COLO668 (cell line): ENCODE data around the gene STARD13.

ENCODE experiments used
- DNase-seq: peaks from one replicate; lab custom pipeline; 2025; ENCODE audit not compliant: unreplicated experiment; lab: John Stamatoyannopoulos, UW

STARD13 gene

GRCh38 chr13:33277037-33277740 is 8.4 kb downstream of the STARD13 start:
- DNase-seq: no peak

DNA sequence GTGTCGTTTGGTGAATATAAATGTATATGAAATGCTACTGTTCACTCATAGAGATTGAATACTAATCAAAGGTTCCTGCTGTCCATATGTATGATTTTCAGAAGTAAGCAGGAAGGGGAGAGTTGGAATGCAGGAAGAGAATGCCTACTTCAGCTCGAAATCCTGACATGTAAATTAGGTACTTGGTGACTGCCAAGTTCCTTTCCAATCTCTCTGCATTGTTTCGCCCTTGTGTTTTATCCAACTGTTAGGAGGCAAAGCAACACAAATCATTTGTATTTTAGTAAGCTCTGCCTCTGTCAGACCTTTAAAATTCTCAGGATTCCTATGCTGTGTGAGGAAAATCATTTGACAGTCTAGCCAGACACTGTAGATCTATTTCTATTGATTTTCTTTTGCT is 9.0 kb downstream of the STARD13 start:
- no peak for DNase-seq

DNA sequence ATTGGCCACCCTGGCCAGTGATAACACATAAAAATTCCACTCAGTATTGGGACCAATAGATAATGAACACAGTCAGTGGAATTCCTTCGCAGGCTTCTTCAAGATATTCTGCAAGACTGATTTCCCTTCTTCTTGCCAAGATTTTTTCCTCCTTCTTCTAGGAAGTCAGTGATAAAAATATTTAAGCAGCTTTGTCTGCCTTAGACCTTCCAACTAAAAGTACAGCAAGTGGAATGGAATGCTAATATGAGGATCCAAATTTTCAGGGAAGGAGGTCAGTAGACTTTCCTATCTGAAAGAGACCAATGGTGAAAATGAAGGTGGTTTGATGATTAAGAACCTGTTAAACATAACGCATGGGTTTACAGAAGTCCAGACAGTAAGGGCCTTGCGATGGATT is 9.6 kb downstream of the STARD13 start:
- no peak for DNase-seq

GRCh38 chr13:33274264-33274663 is 11.3 kb downstream of the STARD13 start:
- DNase-seq: no peak

DNA sequence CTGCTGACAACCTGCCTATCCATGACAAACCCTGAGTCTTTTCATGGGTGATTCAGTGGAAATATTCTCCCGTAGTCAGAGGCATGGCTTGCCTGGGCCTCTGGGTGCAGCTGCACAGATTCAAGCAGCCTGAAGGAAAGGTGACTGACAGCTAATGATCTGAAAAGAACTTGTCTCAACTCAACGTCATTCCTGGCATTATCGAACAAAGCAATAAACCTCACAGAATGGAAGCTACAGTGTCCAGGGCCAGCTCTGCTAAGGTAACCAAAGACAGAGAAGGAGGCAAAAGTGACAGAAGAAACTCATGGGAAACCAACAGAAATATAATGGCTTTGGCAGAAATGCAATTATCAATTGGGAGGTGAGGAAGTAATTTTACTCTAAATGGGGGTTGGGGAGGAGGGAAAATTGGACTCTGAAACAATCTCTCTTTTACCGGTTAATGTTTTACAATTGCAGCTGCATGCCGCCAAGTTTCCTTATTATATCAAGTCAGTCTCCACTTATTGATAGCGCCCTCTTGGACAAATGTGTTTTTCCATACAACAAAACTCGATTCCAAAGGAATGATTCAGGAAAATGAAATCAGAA is 12.9 kb downstream of the STARD13 start:
- no peak for DNase-seq

- DNase-seq: no peak
These were observed 13.8 kb downstream of the STARD13 start for GRCh38 chr13:33271759-33272158.

DNA sequence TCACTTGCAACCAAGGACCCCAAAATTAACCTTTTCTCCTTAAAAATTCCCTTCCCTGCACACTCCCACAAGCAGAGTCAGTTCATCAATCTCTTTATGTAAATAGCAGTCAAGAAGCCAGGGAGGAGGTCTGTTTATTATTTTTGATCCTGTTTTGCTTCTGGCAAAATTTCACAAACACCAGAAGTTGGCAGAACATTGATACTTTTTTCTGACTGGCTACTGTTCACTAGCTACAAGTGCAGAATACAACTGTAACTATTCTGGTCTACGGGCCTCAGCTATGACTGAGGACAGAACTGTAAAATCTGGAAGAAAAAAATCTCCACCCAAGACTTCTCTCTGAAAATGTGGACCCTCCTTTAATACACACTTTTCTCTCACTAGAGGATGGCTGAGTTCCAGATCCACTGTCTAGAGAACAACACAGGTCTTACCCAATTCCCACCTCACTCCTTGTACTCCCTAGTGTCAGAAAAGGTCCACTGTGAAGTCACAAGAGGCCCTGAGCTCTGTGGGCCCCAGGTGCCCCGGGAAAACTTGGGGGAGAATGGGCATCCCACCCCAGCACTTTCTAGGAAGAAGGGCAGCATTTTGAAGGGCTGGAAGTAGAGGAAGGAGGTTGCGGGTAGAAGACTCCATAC is 14.5 kb downstream of the STARD13 start:
- DNase-seq: no peak

DNA sequence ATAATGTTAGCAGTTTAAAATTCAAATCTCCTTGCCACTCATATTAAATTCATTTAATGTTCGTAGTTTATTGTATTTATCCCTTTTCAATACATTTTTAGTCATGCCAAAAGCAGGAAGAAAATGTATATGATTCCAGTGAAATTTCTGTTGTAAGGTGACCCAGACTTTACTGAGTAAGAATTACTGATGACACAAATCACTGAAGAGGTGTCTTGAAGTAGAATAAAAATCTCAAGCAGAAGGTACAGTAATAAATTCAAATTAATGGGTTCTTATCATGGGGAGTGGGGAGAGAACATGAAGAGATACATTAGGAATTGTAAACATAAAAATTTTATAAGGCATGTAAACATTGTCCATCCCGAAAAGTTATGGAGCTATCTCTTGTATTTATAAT is 19.9 kb downstream of the STARD13 start:
- DNase-seq: no peak

GRCh38 chr13:33265133-33265532 is 20.4 kb downstream of the STARD13 start:
- DNase-seq: no peak

GRCh38 chr13:33264620-33264978 is 21.0 kb downstream of the STARD13 start:
- DNase-seq: no peak

GRCh38 chr13:33263976-33264619 is 21.5 kb downstream of the STARD13 start:
- no peak for DNase-seq

DNA sequence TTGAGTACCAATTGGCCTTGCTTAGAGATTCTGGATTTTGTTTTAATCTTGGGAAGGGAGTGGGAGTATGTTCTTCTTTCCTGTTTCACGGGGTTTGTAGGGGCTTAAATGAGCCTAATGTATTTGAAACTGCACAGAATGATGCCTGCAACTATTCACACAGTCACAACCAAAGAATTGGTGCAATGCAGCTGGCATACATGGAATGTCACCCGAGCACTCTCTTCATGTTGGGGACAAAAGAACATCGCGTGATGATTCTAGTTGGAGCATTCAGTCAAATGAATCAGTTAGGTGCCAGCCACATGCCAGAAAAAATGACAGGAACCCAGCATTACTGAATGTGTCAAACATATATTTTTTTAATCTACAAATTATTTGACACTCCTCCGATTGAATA is 22.1 kb downstream of the STARD13 start:
- DNase-seq: no peak

GRCh38 chr13:33262997-33263396 is 22.6 kb downstream of the STARD13 start:
- no peak for DNase-seq

- no peak for DNase-seq
These were observed 23.0 kb downstream of the STARD13 start for GRCh38 chr13:33262594-33262993.

- peak; percentile 53 for DNase-seq
These were observed 23.5 kb downstream of the STARD13 start for GRCh38 chr13:33262062-33262487.

DNA sequence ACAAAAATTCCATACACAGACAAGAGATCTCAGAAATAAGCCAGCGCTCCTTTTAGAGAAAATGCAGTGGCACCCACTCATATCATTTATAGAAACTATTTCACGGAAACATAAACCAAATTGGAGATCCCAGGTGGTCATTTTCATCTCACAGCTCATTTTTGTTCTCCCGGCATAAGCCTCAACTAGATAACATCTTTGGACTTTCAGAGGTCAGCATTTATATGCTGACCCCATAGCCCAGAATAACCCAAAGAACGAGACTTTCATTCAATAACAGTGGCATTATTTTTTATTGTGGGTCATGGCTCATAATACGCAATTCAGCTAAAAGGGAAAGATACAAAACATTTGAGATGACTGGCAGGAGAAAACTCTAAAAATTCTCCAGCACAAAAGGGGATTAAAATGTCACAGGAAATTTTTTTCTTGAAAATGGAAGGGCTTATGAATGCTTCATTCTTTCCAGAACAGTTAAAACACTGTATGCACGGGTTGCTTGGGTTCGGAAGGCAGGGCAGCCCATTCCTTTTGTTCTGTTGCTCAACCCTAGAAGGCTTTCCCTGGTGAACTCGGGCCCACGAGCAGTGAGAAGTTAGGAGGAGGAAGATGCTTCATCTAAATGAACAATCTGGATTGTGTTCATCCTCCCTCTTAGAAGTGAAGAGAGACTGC is 24.0 kb downstream of the STARD13 start:
- no peak for DNase-seq

- no peak for DNase-seq
These were observed 25.1 kb downstream of the STARD13 start for GRCh38 chr13:33260168-33261098.

DNA sequence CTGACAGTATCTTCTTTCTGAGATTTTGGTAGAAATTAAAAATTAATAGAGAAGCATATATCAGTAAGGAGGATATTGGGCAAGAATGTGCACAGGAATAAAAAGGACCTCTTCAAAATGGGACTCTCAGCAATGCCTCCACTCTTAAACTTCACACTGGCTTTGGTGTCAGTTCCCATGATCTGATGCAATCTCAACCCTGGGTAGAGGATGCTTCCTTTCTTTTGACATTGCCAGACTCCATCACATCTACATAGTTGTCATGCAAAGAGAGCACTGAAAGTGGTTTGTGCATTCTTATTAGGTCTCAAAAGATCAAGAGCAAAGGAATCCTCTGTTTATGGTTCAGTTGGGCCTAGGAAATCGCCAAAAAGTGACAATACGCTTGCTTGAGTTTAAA is 26.3 kb downstream of the STARD13 start:
- DNase-seq: no peak

DNA sequence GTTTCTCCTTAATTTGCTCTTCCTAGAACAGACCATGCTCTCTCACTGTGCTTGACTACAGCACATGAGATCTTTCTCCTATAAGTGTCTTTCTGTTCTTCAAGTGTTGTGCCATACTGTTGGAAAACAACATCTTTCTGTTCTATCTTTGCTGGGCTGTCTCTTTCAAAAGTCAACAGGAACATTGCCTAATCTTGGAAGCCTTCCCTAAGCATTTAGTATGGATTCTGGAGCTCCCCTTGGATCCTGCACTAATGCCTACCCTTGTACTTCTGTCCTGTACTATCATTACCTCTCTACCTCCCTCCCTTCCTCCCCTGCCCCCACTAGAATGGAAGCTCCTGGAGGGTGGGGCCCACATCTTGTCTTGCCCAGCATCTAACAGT is 26.8 kb downstream of the STARD13 start:
- no peak for DNase-seq
